ENCODE data around the gene AKT2. TPM values are rescaled to one million over a fixed set of nuclear protein-coding genes. Genes with fewer than 3 reads are reported as not detected.
A peak's percentile ranks its signal among the peaks of the same experiment; 100 is the strongest.

The AKT2 gene
- polyA plus RNA-seq, 1 donor: 187 TPM

GRCh38 chr19:40235238-40236025 is 49.7 kb downstream of the AKT2 start:
- no peak for DNase-seq (ENCODE audit: low read depth)

GRCh38 chr19:40234429-40235237 is 50.5 kb downstream of the AKT2 start:
- no peak for DNase-seq (ENCODE audit: low read depth)

GRCh38 chr19:40233811-40234389 is 51.2 kb downstream of the AKT2 start:
- no peak for DNase-seq (ENCODE audit: low read depth)

DNA sequence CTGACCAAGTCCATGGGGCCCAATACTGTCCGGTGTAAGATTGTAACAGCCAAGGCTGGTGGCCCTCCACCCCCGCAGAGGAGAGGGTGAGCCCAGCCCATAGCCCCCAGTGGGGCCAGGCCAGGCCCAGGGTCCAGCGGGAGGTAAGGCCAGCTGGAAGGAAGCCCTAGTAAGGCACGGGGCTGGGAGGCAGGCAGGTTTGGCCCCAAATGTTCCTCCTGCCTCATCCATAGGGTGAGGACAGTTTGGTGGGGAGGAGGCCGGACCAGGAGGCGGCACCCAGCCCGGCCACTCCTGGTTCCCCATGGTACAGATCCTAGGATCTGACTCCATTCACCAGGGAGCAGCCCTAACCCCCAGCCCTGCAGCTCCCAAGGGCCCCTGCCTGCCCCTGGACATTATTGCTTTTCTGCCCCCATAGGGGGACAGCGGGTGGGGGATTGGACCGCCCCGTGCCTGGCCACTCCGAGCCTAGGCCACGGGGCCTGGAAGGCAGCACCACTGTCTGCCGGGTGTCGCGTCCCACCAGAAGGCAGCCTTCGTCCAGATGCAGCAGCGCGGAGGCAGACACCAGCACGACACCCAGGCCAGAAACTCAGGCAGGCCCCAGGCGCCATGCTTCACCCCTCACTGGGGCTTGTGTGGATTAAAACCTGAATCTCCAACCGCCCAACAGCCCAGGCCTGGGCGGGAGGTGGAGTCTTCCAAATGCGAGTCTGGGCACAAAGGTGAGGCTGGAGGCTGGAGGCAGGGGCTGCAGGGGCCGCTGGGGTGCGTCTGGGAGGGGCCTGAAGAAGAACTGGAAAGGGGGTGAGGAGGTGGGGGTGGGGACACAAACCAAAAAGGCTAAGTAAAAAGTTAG is 52.0 kb downstream of the AKT2 start:
- no peak for DNase-seq (ENCODE audit: low read depth)

GRCh38 chr19:40232479-40232878 is 52.7 kb downstream of the AKT2 start:
- no peak for DNase-seq (ENCODE audit: low read depth)

DNA sequence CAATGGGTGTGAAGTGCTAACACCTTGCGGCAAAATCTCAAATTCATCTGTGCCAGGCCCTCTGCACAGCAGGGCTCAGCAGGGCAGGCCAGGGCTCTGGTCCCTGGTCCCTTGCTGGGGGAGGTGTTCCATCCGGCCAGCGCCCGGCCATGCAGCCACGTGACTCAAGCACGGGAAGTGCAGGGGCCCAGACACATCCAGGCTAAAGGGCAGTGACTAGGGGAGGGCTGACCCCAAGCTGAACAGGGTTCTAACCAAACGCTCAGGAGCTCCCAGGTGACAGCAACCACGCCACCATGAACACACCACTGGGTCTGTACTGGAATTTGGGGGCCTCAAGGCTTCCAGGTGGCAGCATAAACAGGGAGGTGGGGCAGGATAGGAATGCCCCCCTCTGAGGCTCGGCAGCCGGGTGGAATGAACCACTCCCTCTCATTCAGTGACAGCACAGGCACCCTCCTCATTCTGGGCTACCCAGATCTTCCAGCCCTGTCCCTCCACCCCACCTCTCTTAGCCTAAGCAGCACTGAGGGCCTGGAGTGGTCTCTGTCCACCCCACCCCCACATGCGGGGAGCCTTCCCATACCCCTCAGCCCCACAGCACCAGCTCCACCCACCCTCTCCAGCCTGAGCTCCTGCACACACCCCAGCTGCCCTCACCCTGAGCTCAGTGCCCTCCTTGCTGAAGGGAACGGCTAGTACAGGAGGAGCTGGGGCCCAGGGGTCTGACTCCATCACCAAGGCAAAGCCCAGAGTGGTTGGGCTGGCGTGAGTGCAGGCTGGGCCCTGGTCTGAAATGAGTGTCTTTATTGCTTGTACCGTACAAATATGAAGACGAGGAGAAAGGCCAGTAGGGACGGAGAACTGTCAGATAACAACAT is 53.4 kb downstream of the AKT2 start:
- no peak for DNase-seq (ENCODE audit: low read depth)

- no peak for DNase-seq (ENCODE audit: low read depth)
Observed at GRCh38 chr19:40231057-40231456, 54.1 kb downstream of the AKT2 start.

GRCh38 chr19:40229926-40230417 is 55.2 kb downstream of the AKT2 start:
- DNase-seq (ENCODE audit: low read depth): no peak

DNA sequence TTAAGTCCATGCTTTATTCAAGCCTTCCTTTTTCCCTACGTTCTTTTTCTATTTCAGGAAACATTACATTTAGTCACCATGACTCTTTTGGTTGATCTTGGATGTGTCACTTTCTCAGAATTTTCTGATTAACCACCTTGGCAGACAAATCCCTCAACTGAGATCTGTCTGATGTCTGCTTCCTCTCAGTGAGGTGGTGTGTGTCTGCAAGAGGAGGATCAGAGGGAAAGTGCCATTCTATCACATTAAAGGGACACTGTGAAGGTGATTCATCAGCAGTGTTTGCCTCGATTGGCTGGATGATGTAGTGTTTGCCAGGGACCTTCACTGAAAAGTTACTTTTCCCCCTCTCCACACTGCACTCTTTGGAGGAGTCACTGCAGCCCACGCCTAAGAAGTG is 55.7 kb downstream of the AKT2 start:
- no peak for DNase-seq (ENCODE audit: low read depth)

- no peak for DNase-seq (ENCODE audit: low read depth)
Observed at GRCh38 chr19:40228863-40229262, 56.3 kb downstream of the AKT2 start.

- no peak for DNase-seq (ENCODE audit: low read depth)
Observed at GRCh38 chr19:40228346-40228745, 56.8 kb downstream of the AKT2 start.

GRCh38 chr19:40225440-40226305 is 59.5 kb downstream of the AKT2 start:
- DNase-seq (ENCODE audit: low read depth): no peak

- no peak for DNase-seq (ENCODE audit: low read depth)
Observed at GRCh38 chr19:40224342-40225150, 60.6 kb downstream of the AKT2 start.

DNA sequence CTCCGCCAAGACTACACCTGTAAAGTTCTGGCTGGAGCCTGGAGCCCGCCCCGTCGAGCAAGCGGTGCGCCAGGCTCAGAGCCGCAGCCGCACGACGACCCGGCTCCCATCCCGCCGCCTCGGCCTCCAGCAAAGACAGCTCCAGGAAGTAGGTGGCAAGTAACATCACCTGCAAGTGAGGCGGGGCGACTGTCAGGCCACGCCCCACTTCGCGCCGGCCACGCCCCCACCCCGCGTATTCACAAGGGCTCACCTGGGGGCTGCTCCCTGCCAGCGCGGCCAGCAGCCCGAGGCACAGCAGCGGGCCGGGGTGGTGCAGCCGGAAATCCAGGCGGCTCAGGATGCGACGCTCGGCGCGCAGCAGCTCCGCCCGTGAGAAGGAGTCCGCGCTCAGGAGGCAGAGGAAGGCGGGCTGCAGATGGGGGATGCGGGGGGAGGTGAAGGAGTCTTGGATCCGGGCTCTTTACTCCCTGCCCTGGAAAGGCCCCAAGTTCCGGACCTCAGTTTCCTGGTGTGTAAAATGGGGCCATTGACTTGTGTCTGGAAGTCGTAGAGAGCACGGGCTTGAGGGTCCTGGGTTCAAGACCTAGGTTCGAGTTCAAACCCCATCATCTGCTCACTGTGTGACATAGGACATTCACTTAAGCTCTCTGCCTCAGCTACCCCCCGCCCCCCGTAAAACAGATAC is 61.9 kb downstream of the AKT2 start:
- no peak for DNase-seq (ENCODE audit: low read depth)

GRCh38 chr19:40221858-40222619 is 63.1 kb downstream of the AKT2 start:
- DNase-seq (ENCODE audit: low read depth): peak; percentile 62

GRCh38 chr19:40220674-40221073 is 64.5 kb downstream of the AKT2 start:
- DNase-seq (ENCODE audit: low read depth): no peak

DNA sequence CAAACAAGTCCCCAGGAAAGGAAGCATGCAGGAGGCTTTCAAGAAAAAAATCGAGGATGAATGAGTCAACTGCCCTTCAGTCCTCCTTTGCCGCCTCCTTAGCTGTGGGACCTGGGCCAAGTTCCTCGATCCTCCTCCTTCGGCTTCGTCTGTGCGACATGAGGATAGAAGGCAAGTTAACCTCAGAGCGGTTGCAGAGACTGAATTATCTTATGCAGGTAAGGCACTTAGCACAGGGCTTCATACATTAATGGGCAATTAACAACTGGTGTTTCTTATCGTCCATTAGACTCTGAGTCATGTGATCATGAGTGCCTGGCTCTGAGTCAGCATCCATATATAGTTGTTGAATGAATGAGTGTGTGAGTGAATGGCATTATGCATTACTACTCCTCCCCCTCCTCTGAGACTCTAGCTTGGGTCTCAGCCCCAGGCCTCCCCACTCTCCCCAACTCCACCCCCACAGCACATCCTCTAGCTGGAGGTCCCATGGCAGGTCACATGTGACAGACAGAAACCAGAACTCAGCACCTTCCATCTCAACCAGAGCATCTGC is 65.3 kb downstream of the AKT2 start:
- DNase-seq (ENCODE audit: low read depth): no peak

All from forelimb muscle (tissue), 1 donor.